ENCODE measurements around the gene SCML1. TPM values are rescaled to one million over a fixed set of nuclear protein-coding genes. Genes with fewer than 3 reads are reported as not detected.

SCML1 gene
- total and polyA plus RNA-seq, 2 of the 4 experiments (the other 2 are of a cell fraction) = 4.1 to 12.2 TPM

DNA sequence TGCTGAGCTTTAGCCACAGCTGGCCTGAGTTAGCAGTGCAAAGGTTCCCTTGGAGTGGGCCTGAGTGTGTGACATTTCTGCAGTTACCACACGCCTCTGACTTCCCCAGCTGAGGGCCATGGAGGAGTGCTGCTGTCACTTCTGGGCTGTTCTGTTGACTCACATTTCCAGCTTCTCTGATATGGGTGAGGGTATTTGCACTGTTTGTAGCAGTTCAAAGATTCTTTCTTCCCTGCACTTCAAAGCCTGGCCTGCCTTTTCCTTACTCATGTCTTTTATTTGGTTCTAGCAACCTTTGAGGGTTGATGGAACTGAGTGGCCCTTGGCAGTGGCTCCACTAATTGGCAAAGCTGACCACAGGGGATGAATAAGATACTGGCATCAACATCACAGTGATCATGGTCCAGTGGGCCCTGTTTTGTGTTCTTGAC is 26.4 kb upstream of the SCML1 start:
- no peak overlapping the region for H4K5ac ChIP-seq (ENCODE audit: low read depth, low read length)
- no peak overlapping the region for H4K91ac ChIP-seq (ENCODE audit: insufficient read depth, low read depth, low read length)
- no peak overlapping the region for H2AFZ ChIP-seq (replicated peaks; ENCODE audit: low read length, poor library complexity)
- no peak overlapping the region for H2BK20ac ChIP-seq (ENCODE audit: low read depth, low read length)
- ChIA-PET CTCF (no interaction called here), POLR2A (ENCODE audit: unreplicated experiment) (no interaction called here)
- no peak overlapping the region for H2AK5ac ChIP-seq (ENCODE audit: low read depth, low read length)
- no peaks in the 10 kb centered on the region for H3K36me3 ChIP-seq (ENCODE audit: control insufficient read depth, insufficient read depth, low read length)
- dilution Hi-C loops (cut with HindIII; ENCODE audit: low sequenced_read_pairs, unreplicated experiment) = no loop called here
- no peak for TF ChIP-seq MAFK (IDR thresholded peaks at IDR 0.05; ENCODE audit: low read depth, low read length)
- no peak for TF ChIP-seq RAD21 (IDR thresholded peaks at IDR 0.05; ENCODE audit: low read length)
- TF ChIP-seq, protein P1, sequence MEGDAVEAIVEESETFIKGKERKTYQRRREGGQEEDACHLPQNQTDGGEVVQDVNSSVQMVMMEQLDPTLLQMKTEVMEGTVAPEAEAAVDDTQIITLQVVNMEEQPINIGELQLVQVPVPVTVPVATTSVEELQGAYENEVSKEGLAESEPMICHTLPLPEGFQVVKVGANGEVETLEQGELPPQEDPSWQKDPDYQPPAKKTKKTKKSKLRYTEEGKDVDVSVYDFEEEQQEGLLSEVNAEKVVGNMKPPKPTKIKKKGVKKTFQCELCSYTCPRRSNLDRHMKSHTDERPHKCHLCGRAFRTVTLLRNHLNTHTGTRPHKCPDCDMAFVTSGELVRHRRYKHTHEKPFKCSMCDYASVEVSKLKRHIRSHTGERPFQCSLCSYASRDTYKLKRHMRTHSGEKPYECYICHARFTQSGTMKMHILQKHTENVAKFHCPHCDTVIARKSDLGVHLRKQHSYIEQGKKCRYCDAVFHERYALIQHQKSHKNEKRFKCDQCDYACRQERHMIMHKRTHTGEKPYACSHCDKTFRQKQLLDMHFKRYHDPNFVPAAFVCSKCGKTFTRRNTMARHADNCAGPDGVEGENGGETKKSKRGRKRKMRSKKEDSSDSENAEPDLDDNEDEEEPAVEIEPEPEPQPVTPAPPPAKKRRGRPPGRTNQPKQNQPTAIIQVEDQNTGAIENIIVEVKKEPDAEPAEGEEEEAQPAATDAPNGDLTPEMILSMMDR (conservative IDR thresholded peaks at IDR 0.05; ENCODE audit: low read depth, low read length) = no peak
- no peak for TF ChIP-seq MXI1 (IDR thresholded peaks at IDR 0.05; ENCODE audit: borderline replicate concordance, low read depth, low read length)
- TF ChIP-seq RCOR1 (IDR thresholded peaks at IDR 0.05; ENCODE audit: insufficient replicate concordance, low read length) = no peak
- no peak for TF ChIP-seq MAZ (IDR thresholded peaks at IDR 0.05; ENCODE audit: borderline replicate concordance, low read depth, low read length)
- TF ChIP-seq RFX5 (IDR thresholded peaks at IDR 0.05; ENCODE audit: low read depth, low read length) = no peak
- TF ChIP-seq FOS (IDR thresholded peaks at IDR 0.05; ENCODE audit: low read depth, low read length) = no peak
- no peak for TF ChIP-seq SMC3 (IDR thresholded peaks at IDR 0.05; ENCODE audit: low read depth, low read length)
- TF ChIP-seq CEBPB (IDR thresholded peaks at IDR 0.05; ENCODE audit: low read depth, low read length) = no peak
- TF ChIP-seq, protein P2, sequence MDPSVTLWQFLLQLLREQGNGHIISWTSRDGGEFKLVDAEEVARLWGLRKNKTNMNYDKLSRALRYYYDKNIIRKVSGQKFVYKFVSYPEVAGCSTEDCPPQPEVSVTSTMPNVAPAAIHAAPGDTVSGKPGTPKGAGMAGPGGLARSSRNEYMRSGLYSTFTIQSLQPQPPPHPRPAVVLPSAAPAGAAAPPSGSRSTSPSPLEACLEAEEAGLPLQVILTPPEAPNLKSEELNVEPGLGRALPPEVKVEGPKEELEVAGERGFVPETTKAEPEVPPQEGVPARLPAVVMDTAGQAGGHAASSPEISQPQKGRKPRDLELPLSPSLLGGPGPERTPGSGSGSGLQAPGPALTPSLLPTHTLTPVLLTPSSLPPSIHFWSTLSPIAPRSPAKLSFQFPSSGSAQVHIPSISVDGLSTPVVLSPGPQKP (IDR thresholded peaks at IDR 0.05; ENCODE audit: borderline replicate concordance, low read depth, low read length) = no peak
- TF ChIP-seq, protein P3, sequence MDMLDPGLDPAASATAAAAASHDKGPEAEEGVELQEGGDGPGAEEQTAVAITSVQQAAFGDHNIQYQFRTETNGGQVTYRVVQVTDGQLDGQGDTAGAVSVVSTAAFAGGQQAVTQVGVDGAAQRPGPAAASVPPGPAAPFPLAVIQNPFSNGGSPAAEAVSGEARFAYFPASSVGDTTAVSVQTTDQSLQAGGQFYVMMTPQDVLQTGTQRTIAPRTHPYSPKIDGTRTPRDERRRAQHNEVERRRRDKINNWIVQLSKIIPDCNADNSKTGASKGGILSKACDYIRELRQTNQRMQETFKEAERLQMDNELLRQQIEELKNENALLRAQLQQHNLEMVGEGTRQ (IDR thresholded peaks at IDR 0.05; ENCODE audit: low read depth, low read length) = no peak
- no peak for TF ChIP-seq BHLHE40 (IDR thresholded peaks at IDR 0.05; ENCODE audit: low read depth, low read length)
- no peak for TF ChIP-seq POLR2A (IDR thresholded peaks at IDR 0.05; ENCODE audit: low read depth, low read length)
- no peak for TF ChIP-seq CHD1 (IDR thresholded peaks at IDR 0.05; ENCODE audit: low read depth, low read length)
- no peak for TF ChIP-seq NFE2L2 (IDR thresholded peaks at IDR 0.05; ENCODE audit: low read depth, low read length)
- no peak overlapping the region for H2BK15ac ChIP-seq (ENCODE audit: low read depth, low read length)
- BruUV-seq (replicated peaks) = no TSS peak
- H3K4me1 ChIP-seq (ENCODE audit: control insufficient read depth, insufficient read depth, low read length) = peaks cover 3% of the 10 kb centered on the region
- no peak overlapping the region for H3K9ac ChIP-seq (ENCODE audit: low read depth, low read length)
- H3K4ac ChIP-seq (ENCODE audit: low read depth, low read length) = no peak overlapping the region
- no peak overlapping the region for H3K56ac ChIP-seq (ENCODE audit: extremely low read depth, insufficient read depth, low read length)
- 0 out of 2 replicates have a peak, but pooled peaks cover 6% of the 10 kb centered on the region for H3K9me1 ChIP-seq (ENCODE audit: insufficient read depth, low read length)
- peak; percentile 5 for DNase-seq
- no peak overlapping the region for H3K27ac ChIP-seq (ENCODE audit: insufficient read depth, low read length)
- no peaks in the 10 kb centered on the region for H4K20me1 ChIP-seq (ENCODE audit: insufficient read depth, low read length)
- no peak overlapping the region for H3K4me2 ChIP-seq (ENCODE audit: low read depth, low read length)
- H3K9me3 ChIP-seq (ENCODE audit: control insufficient read depth, insufficient read depth, low read length) = no peaks in the 10 kb centered on the region
- no peak for ATAC-seq (ENCODE audit: low read depth)
- no peak overlapping the region for H3K4me3 ChIP-seq (ENCODE audit: insufficient read depth, low read depth, low read length)
- H3K27me3 ChIP-seq (ENCODE audit: control insufficient read depth, insufficient read depth, low read length) = peaks cover 1% of the 10 kb centered on the region
- no peaks in the 10 kb centered on the region for H3K79me1 ChIP-seq (ENCODE audit: low read depth in 1 of 2, low read length in 2 of 2)
- in situ Hi-C loops (cut with MboI; ENCODE audit: low sequenced_read_pairs) = no loop called here
- intact Hi-C loops (cut with micrococcal nuclease) = no loop called here
- H2BK120ac ChIP-seq (ENCODE audit: low read depth, low read length) = no peak overlapping the region
- H3K14ac ChIP-seq (replicated peaks; ENCODE audit: low read depth, low read length) = no peak overlapping the region
- no peak overlapping the region for H4K8ac ChIP-seq (ENCODE audit: low read depth in 2 of 2, low read length in 2 of 2)
- no peak overlapping the region for H2BK5ac ChIP-seq (ENCODE audit: low read depth, low read length, poor library complexity, severe bottlenecking)
- no peak overlapping the region for H3K18ac ChIP-seq (ENCODE audit: low read depth, low read length)
- no peak overlapping the region for H2AK9ac ChIP-seq (replicated peaks; ENCODE audit: low read depth, low read length, poor library complexity)
- no peak overlapping the region for H3K23ac ChIP-seq (ENCODE audit: low read depth, low read length)
- no CpG with 5 or more reads among the region's 1 CpG for whole genome bisulfite sequencing, 2 experiments (ENCODE audit: extremely low coverage in 2 of 2, insufficient read length in 1 of 2)

Measured in IMR-90 (cell line).